Bronchial epithelial cell (primary cell): ENCODE measurements around the gene ARL6IP5. TPM values are rescaled to one million over a fixed set of nuclear protein-coding genes. Genes with fewer than 3 reads are reported as not detected.

Experiments used
- DNase-seq: peaks from one replicate; pipeline ENCODE4 v3.0.0-alpha.2; 2010; ENCODE audit warnings: low read depth
- FAIRE-seq: peaks from 2 replicates; lab custom pipeline; 2011; peaks lifted over from hg19 to GRCh38; lab: Jason Lieb, UNC
- H3K27me3 ChIP-seq: 2 replicates; pipeline ENCODE4 v1.5.1; 2011; ENCODE audit warnings: low read length; ENCODE audit not compliant: control insufficient read depth, insufficient read depth
- H3K36me3 ChIP-seq: 2 replicates; pipeline ENCODE4 v1.5.1; 2011; ENCODE audit warnings: low read length; ENCODE audit not compliant: control insufficient read depth, insufficient read depth
- H3K4me3 ChIP-seq: 2 replicates; pipeline ENCODE4 v1.5.1; 2011; ENCODE audit warnings: mild to moderate bottlenecking, low read depth, low read length, control low read depth
- CTCF ChIP-seq: IDR thresholded peaks from 2 replicates; pipeline ENCODE4 v1.5.1; 2011; ENCODE audit warnings: mild to moderate bottlenecking, moderate library complexity, low read length, control low read depth, inconsistent platforms; ENCODE audit not compliant: insufficient read depth, severe bottlenecking
- total RNA-seq: library from RNA; depleted of rRNA; stranded (reverse); fragments of >200 nt; gene quantifications from 2 replicates; pipeline ENCODE4 v1.2.1, GENCODE V29; 2014

ARL6IP5 gene
- total RNA-seq, 1 donor from 2014 or later, result 37.6 TPM

- H3K27me3 ChIP-seq, result no peaks in the 10 kb centered on the region
- no peak for TF ChIP-seq CTCF
Observed at GRCh38 chr3:69095636-69096035, 10.9 kb downstream of the ARL6IP5 start.

GRCh38 chr3:69096299-69096698 is 11.6 kb downstream of the ARL6IP5 start:
- Histone ChIP-seq H3K27me3 (no peaks in the 10 kb centered on the region), H3K36me3 (peaks cover 8% of the 10 kb centered on the region), H3K4me3 (no peak overlapping the region)
- no peak for FAIRE-seq
- DNase-seq, result no peak
- TF ChIP-seq CTCF, result no peak

More at GRCh38 chr3:69095636-69096035, 10.9 kb downstream of the ARL6IP5 start:
- Histone ChIP-seq H3K36me3 (peaks cover 8% of the 10 kb centered on the region), H3K4me3 (no peak overlapping the region)
- DNase-seq (no peak), FAIRE-seq (no peak)

GRCh38 chr3:69097407-69098086 is 12.8 kb downstream of the ARL6IP5 start:
- FAIRE-seq, result no peak
- Histone ChIP-seq H3K4me3 (no peak overlapping the region), H3K27me3 (no peaks in the 10 kb centered on the region), H3K36me3 (peaks cover 8% of the 10 kb centered on the region)
- no peak for TF ChIP-seq CTCF
- no peak for DNase-seq

- FAIRE-seq, result no peak
- Histone ChIP-seq H3K36me3 (peaks cover 7% of the 10 kb centered on the region), H3K4me3 (no peak overlapping the region), H3K27me3 (no peaks in the 10 kb centered on the region)
- no peak for TF ChIP-seq CTCF
- DNase-seq, result no peak
Observed at GRCh38 chr3:69099576-69099975, 14.8 kb downstream of the ARL6IP5 start.

GRCh38 chr3:69102384-69102783 is 17.6 kb downstream of the ARL6IP5 start:
- DNase-seq (no peak), FAIRE-seq (no peak)
- TF ChIP-seq CTCF, result no peak
- no peaks in the 10 kb centered on the region for H3K27me3 ChIP-seq
- H3K36me3 ChIP-seq, result peaks cover 5% of the 10 kb centered on the region
- no peak overlapping the region for H3K4me3 ChIP-seq

GRCh38 chr3:69103123-69103522 is 18.4 kb downstream of the ARL6IP5 start:
- Histone ChIP-seq H3K27me3 (no peaks in the 10 kb centered on the region), H3K4me3 (no peak overlapping the region), H3K36me3 (peaks cover 5% of the 10 kb centered on the region)
- TF ChIP-seq CTCF, result no peak
- no peak for DNase-seq
- no peak for FAIRE-seq
